IMR-90 (cell line): Measurements from ENCODE around the gene NARS2. TPM values are rescaled to one million over a fixed set of nuclear protein-coding genes. Genes with fewer than 3 reads are reported as not detected.

Experiments used
- ATAC-seq: fragments of 200-7000 bp; cut with Tn5 transposase; 2 replicates; pipeline ENCODE4 v1.9.1; 2020; ENCODE audit warnings: low read depth, mild to moderate bottlenecking, moderate library complexity
- BruUV-seq: library from RNA; stranded (reverse); fragments of 400-500 nt; replicated peaks from 2 replicates; lab custom pipeline; 2021; lab: Mats Ljungman, UMichigan
- CTCF ChIA-PET: fragments of 300-600 bp; formaldehyde crosslinking; extraction: SDS; loops from one replicate; lab custom pipeline; 2021; ENCODE audit warnings: antibody characterized with exemption; lab: Yijun Ruan, JAX
- POLR2A ChIA-PET: fragments of 300-600 bp; sonication (Branson Sonifier 250); formaldehyde crosslinking; loops from one replicate; lab custom pipeline; 2022; ENCODE audit warnings: antibody characterized with exemption; ENCODE audit not compliant: unreplicated experiment; lab: Charles Lee
- DNase-seq: peaks from one replicate; pipeline ENCODE4 v3.0.0; 2013
- H2AFZ ChIP-seq: replicated peaks from 2 replicates; pipeline ENCODE3; 2013; ENCODE audit warnings: low read length, mild to moderate bottlenecking; ENCODE audit not compliant: poor library complexity
- H2AK5ac ChIP-seq: 2 replicates; pipeline ENCODE4 v1.6.1; 2013; ENCODE audit warnings: low read depth, low read length, inconsistent platforms
- H2AK9ac ChIP-seq: replicated peaks from 2 replicates; pipeline ENCODE3; 2013; ENCODE audit warnings: mild to moderate bottlenecking, low read depth, low read length, moderate library complexity; ENCODE audit not compliant: poor library complexity
- H2BK120ac ChIP-seq: 2 replicates; pipeline ENCODE4 v1.6.1; 2013; ENCODE audit warnings: low read depth, low read length, inconsistent platforms
- H2BK15ac ChIP-seq: 3 replicates; pipeline ENCODE4 v1.6.1; 2013; ENCODE audit warnings: low read depth, low read length, inconsistent platforms
- H2BK20ac ChIP-seq: 2 replicates; pipeline ENCODE4 v1.6.1; 2013; ENCODE audit warnings: low read depth, mild to moderate bottlenecking, inconsistent platforms, low read length, moderate library complexity
- H2BK5ac ChIP-seq: 2 replicates; pipeline ENCODE4 v1.6.1; 2013; ENCODE audit warnings: mild to moderate bottlenecking, low read depth, low read length, inconsistent platforms; ENCODE audit not compliant: poor library complexity, severe bottlenecking
- H3K14ac ChIP-seq: replicated peaks from 2 replicates; pipeline ENCODE4 v1.6.1; 2013; ENCODE audit warnings: low read depth, low read length, inconsistent platforms
- H3K18ac ChIP-seq: 2 replicates; pipeline ENCODE4 v1.6.1; 2013; ENCODE audit warnings: low read depth, low read length, control low read depth
- H3K23ac ChIP-seq: 2 replicates; pipeline ENCODE4 v1.6.1; 2013; ENCODE audit warnings: low read depth, low read length, inconsistent platforms
- H3K27ac ChIP-seq: 2 replicates; pipeline ENCODE4 v1.5.1; 2013; ENCODE audit warnings: mild to moderate bottlenecking, control low read depth, low read length; ENCODE audit not compliant: insufficient read depth
- H3K27me3 ChIP-seq: 2 replicates; pipeline ENCODE4 v1.6.1; 2013; ENCODE audit warnings: low read length; ENCODE audit not compliant: control insufficient read depth, insufficient read depth
- H3K36me3 ChIP-seq: 2 replicates; pipeline ENCODE4 v1.6.1; 2013; ENCODE audit warnings: low read length, mixed read lengths; ENCODE audit not compliant: control insufficient read depth, insufficient read depth
- H3K4ac ChIP-seq: 2 replicates; pipeline ENCODE4 v1.6.1; 2013; ENCODE audit warnings: low read depth, low read length, inconsistent platforms
- H3K4me1 ChIP-seq: 2 replicates; pipeline ENCODE4 v1.6.1; 2013; ENCODE audit warnings: low read length, mixed read lengths; ENCODE audit not compliant: control insufficient read depth, insufficient read depth
- H3K4me2 ChIP-seq: 2 replicates; pipeline ENCODE4 v1.6.1; 2013; ENCODE audit warnings: low read depth, mild to moderate bottlenecking, control low read depth, low read length, moderate library complexity
- H3K4me3 ChIP-seq: 2 replicates; pipeline ENCODE4 v1.5.1; 2013; ENCODE audit warnings: low read depth, mild to moderate bottlenecking, control low read depth, low read length, moderate library complexity; ENCODE audit not compliant: insufficient read depth
- H3K56ac ChIP-seq: 2 replicates; pipeline ENCODE4 v1.6.1; 2013; ENCODE audit warnings: low read length, inconsistent platforms; ENCODE audit not compliant: insufficient read depth; ENCODE audit errors: extremely low read depth
- H3K79me1 ChIP-seq, 2 experiments: 2 replicates each; pipeline ENCODE4 v1.6.1; 2013; ENCODE audit warnings: low read length in 2 of 2, inconsistent platforms in 1 of 2, low read depth in 1 of 2
- H3K9ac ChIP-seq: 2 replicates; pipeline ENCODE4 v1.6.1; 2013; ENCODE audit warnings: low read depth, low read length, control low read depth
- H3K9me1 ChIP-seq: 2 replicates; pipeline ENCODE4 v1.6.1; 2013; ENCODE audit warnings: low read length, inconsistent platforms; ENCODE audit not compliant: insufficient read depth
- H3K9me3 ChIP-seq: 2 replicates; pipeline ENCODE4 v1.6.1; 2013; ENCODE audit warnings: low read length; ENCODE audit not compliant: control insufficient read depth, insufficient read depth
- H4K20me1 ChIP-seq: 2 replicates; pipeline ENCODE4 v1.6.1; 2013; ENCODE audit warnings: low read length, inconsistent platforms; ENCODE audit not compliant: insufficient read depth
- H4K5ac ChIP-seq: 2 replicates; pipeline ENCODE4 v1.6.1; 2013; ENCODE audit warnings: mild to moderate bottlenecking, low read depth, low read length, control low read depth
- H4K8ac ChIP-seq, 2 experiments: 2 replicates each; pipeline ENCODE4 v1.6.1; 2013; ENCODE audit warnings: low read depth in 2 of 2, low read length in 2 of 2, control low read depth in 1 of 2, inconsistent platforms in 1 of 2
- H4K91ac ChIP-seq: 2 replicates; pipeline ENCODE4 v1.6.1; 2013; ENCODE audit warnings: low read depth, low read length, inconsistent platforms; ENCODE audit not compliant: insufficient read depth
- CHD1 ChIP-seq: IDR thresholded peaks from 2 replicates; pipeline ENCODE4 v1.6.1; 2012; ENCODE audit warnings: low read depth, low read length, improper control_type of control experiment
- FOS ChIP-seq: fragments of 150-350 bp; IDR thresholded peaks from 2 replicates; pipeline ENCODE4 v1.6.1; 2016; ENCODE audit warnings: low read depth, low read length
- MAFK ChIP-seq: IDR thresholded peaks from 2 replicates; pipeline ENCODE4 v1.6.1; 2012; ENCODE audit warnings: low read depth, low read length, improper control_type of control experiment
- RAD21 ChIP-seq: IDR thresholded peaks from 2 replicates; pipeline ENCODE4 v1.6.1; 2012; ENCODE audit warnings: low read length, improper control_type of control experiment
- SMC3 ChIP-seq: fragments of 150-350 bp; IDR thresholded peaks from 2 replicates; pipeline ENCODE4 v1.6.1; 2016; ENCODE audit warnings: low read depth, mild to moderate bottlenecking, antibody characterized with exemption, low read length, moderate library complexity
- WGBS, 2 experiments: methylation state at CpG; one replicate each; pipeline versions ENCODE4 v1.1.5 to v1.1.7; 2013; ENCODE audit warnings: missing lambda C conversion rate in 2 of 2; ENCODE audit not compliant: insufficient read length in 1 of 2; ENCODE audit errors: extremely low coverage in 2 of 2; 5-methylcytosine and 5-hydroxymethylcytosine counted together
- dilution Hi-C: fragments of 300-500 bp; cut with HindIII; formaldehyde crosslinking; loops from one replicate; pipeline ENCODE4 v1.14.3; 2018; ENCODE audit warnings: low sequenced_read_pairs; ENCODE audit not compliant: unreplicated experiment
- in situ Hi-C: fragments of 300-500 bp; cut with MboI; formaldehyde crosslinking; loops from 3 replicates; pipeline ENCODE4 v1.14.3; 2019; ENCODE audit warnings: low sequenced_read_pairs, inconsistent platforms, mixed read lengths
- intact Hi-C: fragments of 100-400 bp; cut with micrococcal nuclease; formaldehyde crosslinking; loops from 2 replicates; pipeline ENCODE4 v1.10.0; 2022
- polyA plus RNA-seq, 3 experiments: library from polyadenylated mRNA; depleted of rRNA; stranded (reverse); fragments of >200 nt; gene quantifications; 2 replicates each; pipeline ENCODE4 v1.2.3, GENCODE V29; 2012; ENCODE audit warnings: low replicate concordance in 1 of 3
- total RNA-seq: library from RNA; depleted of rRNA; stranded (reverse); fragments of >200 nt; gene quantifications from 2 replicates; pipeline ENCODE4 v1.2.3, GENCODE V29; 2012

Gene NARS2
- total and polyA plus RNA-seq, 2 of the 4 experiments (the other 2 are of a cell fraction) = 8.0 to 15.8 TPM

- Histone ChIP-seq H2BK15ac (no peak overlapping the region), H2AFZ (no peak overlapping the region), H3K27me3 (no peaks in the 10 kb centered on the region), H4K91ac (no peak overlapping the region), H3K9ac (no peak overlapping the region), H3K79me1 (peaks cover 27 to 35% of the 10 kb centered on the region in 2 experiments), H2BK20ac (no peak overlapping the region), H3K4ac (no peak overlapping the region), H2AK5ac (no peak overlapping the region), H3K4me3 (no peak overlapping the region), H3K56ac (no peak overlapping the region), H2AK9ac (no peak overlapping the region), H4K5ac (no peak overlapping the region), H3K36me3 (no peaks in the 10 kb centered on the region), H3K9me1 (0 out of 2 replicates have a peak, but pooled peaks cover 3% of the 10 kb centered on the region), H4K8ac (no peak overlapping the region), H3K4me2 (no peak overlapping the region), H2BK5ac (no peak overlapping the region), H3K23ac (no peak overlapping the region), H2BK120ac (no peak overlapping the region), H3K9me3 (no peaks in the 10 kb centered on the region; the same call in 1 of the 2 replicates), H3K18ac (no peak overlapping the region), H3K27ac (no peak overlapping the region), H4K20me1 (no peaks in the 10 kb centered on the region; the same call in 1 of the 2 replicates), H3K14ac (no peak overlapping the region), H3K4me1 (no peaks in the 10 kb centered on the region)
- dilution Hi-C loops = no loop called here
- no CpG with 5 or more reads among the region's 1 CpG for WGBS, 2 experiments
- DNase-seq (no peak), ATAC-seq (no peak)
- intact Hi-C loops = no loop called here
- no peak for TF ChIP-seq MAFK
- TF ChIP-seq CHD1 = no peak
- no peak for TF ChIP-seq FOS
- no peak for TF ChIP-seq SMC3
- no peak for TF ChIP-seq RAD21
- CTCF ChIA-PET = no interaction called here
- in situ Hi-C loops = no loop called here
- POLR2A ChIA-PET = no interaction called here
- BruUV-seq = no TSS peak
These were observed 183.2 kb downstream of the NARS2 start for GRCh38 chr11:78391424-78391823.
